Erythroblast (primary cell): ENCODE measurements around the gene HDAC4.

Experiments used
- GATA1 ChIP-seq: IDR thresholded peaks from 2 replicates; pipeline ENCODE4 v1.6.1; 2011; ENCODE audit warnings: low read depth, mild to moderate bottlenecking, control low read depth, low read length, moderate library complexity
- POLR2A ChIP-seq: IDR thresholded peaks from 2 replicates; pipeline ENCODE4 v1.6.1; 2011; ENCODE audit warnings: mild to moderate bottlenecking, low read length

GRCh38 chr2:239098288-239098970, 302.4 kb downstream of the HDAC4 start:
- TF ChIP-seq POLR2A = no peak
- TF ChIP-seq GATA1 = no peak
